Measurements from ENCODE around the gene PDXK. TPM values are rescaled to one million over a fixed set of nuclear protein-coding genes. Genes with fewer than 3 reads are reported as not detected.

PDXK gene
- total and polyA plus RNA-seq, 2 of the 8 experiments (the other 6 are each of a cell fraction or from before 2014, with no cell fraction given) = 78.0 to 112 TPM

- Histone ChIP-seq H2BK5ac (ENCODE audit: low read depth, low read length) (peak overlapping the region; percentile 54; the same call in 1 of the 2 replicates), H3K56ac (replicated peaks; ENCODE audit: insufficient read length, low read depth, low read length) (no peak overlapping the region), H4K91ac (replicated peaks; ENCODE audit: insufficient read length, low read length) (no peak overlapping the region), H3K4ac (replicated peaks; ENCODE audit: insufficient read length, low read depth, low read length) (no peak overlapping the region), H2BK15ac (ENCODE audit: low read length) (0 out of 2 replicates have a peak overlapping the region, but pooled peaks have one; percentile 89), H4K20me1 (replicated peaks in 1 of 2; ENCODE audit: control insufficient read depth in 1 of 2, insufficient read depth in 2 of 2, low read length in 2 of 2) (peaks cover 0 to 10% of the 10 kb centered on the region in 2 experiments), H3K18ac (ENCODE audit: extremely low read depth, low read length) (no peak overlapping the region), H3K4me3 (ENCODE audit: extremely low read depth in 1 of 4, insufficient read depth in 2 of 4, low read depth in 3 of 4, low read length in 4 of 4) (no peak overlapping the region), H3K79me2 (ENCODE audit: control insufficient read depth in 1 of 2, insufficient read depth in 2 of 2, low read length in 2 of 2) (peaks cover 11 to 17% of the 10 kb centered on the region in 2 experiments), H3K27ac (ENCODE audit: low read depth, low read length) (no peak overlapping the region), H3K14ac (ENCODE audit: insufficient read length) (no peak overlapping the region), H2AK5ac (ENCODE audit: low read depth, low read length) (peak overlapping the region; percentile 88; the same call in 1 of the 2 replicates), H4K5ac (ENCODE audit: insufficient read length, low read depth, low read length) (no peak overlapping the region), H3K27me3 (replicated peaks in 1 of 4; ENCODE audit: control insufficient read depth in 3 of 4, extremely low read depth in 1 of 4, insufficient read depth in 3 of 4, low read length in 3 of 4) (no peaks in the 10 kb centered on the region; a peak in 1 of 7 replicates), H4K8ac (ENCODE audit: extremely low read depth, insufficient read depth, low read length) (no peak overlapping the region), H3K36me3 (ENCODE audit: control insufficient read depth in 2 of 4, insufficient read depth in 4 of 4, low read length in 3 of 4) (peaks cover 0 to 6% (median 5%) of the 10 kb centered on the region in 4 experiments; a peak in 6 of 8 replicates), H2AFZ (ENCODE audit: low read length) (no peak overlapping the region), H2BK12ac (ENCODE audit: low read depth, low read length) (peak overlapping the region; percentile 94; the same call in 1 of the 2 replicates), H3K23me2 (ENCODE audit: low read depth, low read length) (peaks cover 5% of the 10 kb centered on the region; the same call in 1 of the 2 replicates), H3K23ac (ENCODE audit: insufficient read length) (no peak overlapping the region), H3K9me3 (ENCODE audit: insufficient read depth in 2 of 2, low read depth in 1 of 2, low read length in 1 of 2) (no peaks in the 10 kb centered on the region), H2BK20ac (ENCODE audit: low read length) (no peak overlapping the region), H3K4me1 (replicated peaks in 1 of 4; ENCODE audit: control insufficient read depth in 3 of 4, insufficient read depth in 4 of 4, low read length in 3 of 4) (peaks cover 0 to 12% (median 3%) of the 10 kb centered on the region in 4 experiments; a peak in 4 of 7 replicates), H3K4me2 (ENCODE audit: insufficient read depth in 1 of 2, low read depth in 2 of 2, low read length in 2 of 2) (no peak overlapping the region), H2BK120ac (replicated peaks; ENCODE audit: low read depth, low read length) (no peak overlapping the region), H3K79me1 (ENCODE audit: low read depth, low read length) (peaks cover 10% of the 10 kb centered on the region; the same call in 1 of the 2 replicates), H3K9ac (replicated peaks in 1 of 4; ENCODE audit: extremely low read depth in 1 of 4, low read depth in 3 of 4, low read length in 3 of 4) (no peak overlapping the region)
- DNase-seq (ENCODE audit: low read depth in 1 of 2, low spot score in 2 of 2) = no peak
- no peak for TF ChIP-seq POU5F1 (IDR thresholded peaks at IDR 0.05; ENCODE audit: low read depth, low read length)
- TF ChIP-seq KDM5A (IDR thresholded peaks at IDR 0.05; ENCODE audit: low read length) = no peak
- TF ChIP-seq CBX5 (IDR thresholded peaks at IDR 0.05; ENCODE audit: low read depth, low read length) = no peak
- TF ChIP-seq EZH2 (IDR thresholded peaks at IDR 0.05; ENCODE audit: low read depth, low read length, severe bottlenecking) = no peak
- TF ChIP-seq CHD1 (IDR thresholded peaks at IDR 0.05; ENCODE audit: low read depth, low read length) = no peak
- no peak for TF ChIP-seq RNF2 (IDR thresholded peaks at IDR 0.05; ENCODE audit: borderline replicate concordance, low read depth, low read length, missing control alignments, poor library complexity, severe bottlenecking)
- ChIA-PET POLR2A (ENCODE audit: partially characterized antibody) (no interaction called here), CTCF (ENCODE audit: partially characterized antibody) (interaction anchor here (0.6 kb wide), 1 partner anchor 1151 kb away, joined by 3 read pairs; no protein-coding TSS in a partner anchor)
- WGBS, 2 experiments (ENCODE audit: extremely low coverage in 1 of 2, insufficient coverage in 1 of 2, insufficient read length in 1 of 2, insufficient replicate concordance in 2 of 2, low coverage in 1 of 2, low lambda C conversion rate in 2 of 2, missing lambda C conversion rate in 1 of 2) = 94% methylated on average over 18 of the region's 18 CpGs; no CpG with 5 or more reads in 1 of the 2 experiments
- no peak for FAIRE-seq
These were observed 67.4 kb downstream of the PDXK start for GRCh38 chr21:43786300-43786806.

Data from H1 (cell line).